OCI-LY1 (cell line): ENCODE results near the gene ETV6.

ENCODE experiments used
- H2AFZ ChIP-seq: fragments of 200-600 bp; sonication (generic), shearing (Covaris generic); 2 replicates; pipeline ENCODE4 v1.6.0; 2014; ENCODE audit warnings: antibody characterized with exemption, mild to moderate bottlenecking, low read length
- H3F3A ChIP-seq: fragments of 200-600 bp; sonication (generic), shearing (Covaris generic); 2 replicates; pipeline ENCODE4 v1.6.0; 2014; ENCODE audit warnings: mild to moderate bottlenecking, antibody characterized with exemption, low read length, moderate library complexity; ENCODE audit not compliant: insufficient read depth
- H3K27ac ChIP-seq: fragments of 200-600 bp; sonication (generic); 2 replicates; pipeline ENCODE4 v1.5.1; 2014; ENCODE audit warnings: low read length, mixed run types, mild to moderate bottlenecking, low read depth; ENCODE audit not compliant: poor library complexity, severe bottlenecking
- H3K27me3 ChIP-seq: fragments of 200-600 bp; sonication (generic); 2 replicates; pipeline ENCODE4 v1.6.0; 2014; ENCODE audit warnings: antibody characterized with exemption, mild to moderate bottlenecking, low read length, moderate library complexity; ENCODE audit not compliant: insufficient read depth
- H3K36me3 ChIP-seq: fragments of 200-600 bp; sonication (generic); 2 replicates; pipeline ENCODE4 v1.6.1; 2014; ENCODE audit warnings: mild to moderate bottlenecking, antibody characterized with exemption, low read length, moderate library complexity, mixed read lengths; ENCODE audit not compliant: insufficient read depth
- H3K4me1 ChIP-seq: fragments of 200-600 bp; sonication (generic); 2 replicates; pipeline ENCODE4 v1.5.1; 2014; ENCODE audit warnings: mild to moderate bottlenecking, low read length, moderate library complexity; ENCODE audit not compliant: insufficient read depth, severe bottlenecking
- H3K4me2 ChIP-seq: fragments of 200-600 bp; sonication (generic), shearing (Covaris generic); 2 replicates; pipeline ENCODE4 v1.6.1; 2014; ENCODE audit warnings: low read length
- H3K4me3 ChIP-seq: fragments of 200-600 bp; sonication (generic); 2 replicates; pipeline ENCODE4 v1.5.1; 2014; ENCODE audit warnings: low read length, low read depth, mild to moderate bottlenecking, mixed read lengths; ENCODE audit not compliant: poor library complexity, severe bottlenecking
- H3K79me2 ChIP-seq: fragments of 200-600 bp; shearing (Covaris generic); 2 replicates; pipeline ENCODE4 v1.6.1; 2016; ENCODE audit warnings: mixed run types, low read length, mixed read lengths; ENCODE audit not compliant: insufficient read depth
- H3K9ac ChIP-seq: fragments of 200-600 bp; sonication (generic), shearing (Covaris generic); 2 replicates; pipeline ENCODE4 v1.6.1; 2014; ENCODE audit warnings: mild to moderate bottlenecking, low read length, mixed read lengths
- H3K9me2 ChIP-seq: fragments of 200-600 bp; sonication (generic), shearing (Covaris generic); 2 replicates; pipeline ENCODE4 v1.6.1; 2014; ENCODE audit warnings: low read depth, mild to moderate bottlenecking, low read length, mixed read lengths
- H3K9me3 ChIP-seq: fragments of 200-600 bp; shearing (Covaris generic); 2 replicates; pipeline ENCODE4 v1.6.1; 2014; ENCODE audit warnings: low read length, mixed read lengths
- H4K20me1 ChIP-seq: fragments of 200-600 bp; sonication (generic), shearing (Covaris generic); 2 replicates; pipeline ENCODE4 v1.6.0; 2016; ENCODE audit warnings: mild to moderate bottlenecking, low read length; ENCODE audit not compliant: insufficient read depth
- EZH2 ChIP-seq: fragments of 200-600 bp; sonication (generic), shearing (Covaris generic); IDR thresholded peaks from 2 replicates; pipeline ENCODE4 v1.8.0; 2017; ENCODE audit warnings: borderline replicate concordance, mixed run types, mild to moderate bottlenecking, antibody characterized with exemption, low read length, moderate library complexity, mixed read lengths
- TF ChIP-seq, protein P1 (sequence below): fragments of 200-600 bp; sonication (generic), shearing (Covaris generic); IDR thresholded peaks from 2 replicates; pipeline ENCODE4 v1.5.1; 2017; ENCODE audit warnings: mild to moderate bottlenecking, antibody characterized with exemption, low read length, moderate library complexity, mixed read lengths

ETV6 gene

DNA sequence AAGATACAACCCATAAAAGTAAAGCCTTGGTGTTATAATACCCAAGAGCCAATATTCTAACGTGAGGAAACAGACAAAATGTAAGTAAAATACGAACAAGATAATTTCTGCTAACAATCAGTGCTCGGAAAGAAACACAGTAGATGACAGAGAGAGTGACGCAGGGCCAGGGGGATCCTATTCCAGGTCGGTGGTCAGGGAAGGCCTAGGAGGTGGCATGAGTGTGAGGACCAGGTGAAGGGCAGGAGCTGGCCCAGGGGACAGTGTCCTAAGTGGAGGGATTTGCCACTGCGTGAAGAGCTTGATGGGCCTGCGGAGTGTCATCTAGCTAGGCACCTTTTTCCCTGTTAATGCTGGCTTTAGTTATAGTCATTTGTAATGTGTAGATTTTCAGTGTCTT, 35.3 kb downstream of the ETV6 start:
- peaks cover 10% of the 10 kb centered on the region for H3K4me1 ChIP-seq
- H3K9ac ChIP-seq, result no peak overlapping the region
- H3K4me3 ChIP-seq, result no peak overlapping the region
- no peak for TF ChIP-seq EZH2
- TF ChIP-seq, protein P1, sequence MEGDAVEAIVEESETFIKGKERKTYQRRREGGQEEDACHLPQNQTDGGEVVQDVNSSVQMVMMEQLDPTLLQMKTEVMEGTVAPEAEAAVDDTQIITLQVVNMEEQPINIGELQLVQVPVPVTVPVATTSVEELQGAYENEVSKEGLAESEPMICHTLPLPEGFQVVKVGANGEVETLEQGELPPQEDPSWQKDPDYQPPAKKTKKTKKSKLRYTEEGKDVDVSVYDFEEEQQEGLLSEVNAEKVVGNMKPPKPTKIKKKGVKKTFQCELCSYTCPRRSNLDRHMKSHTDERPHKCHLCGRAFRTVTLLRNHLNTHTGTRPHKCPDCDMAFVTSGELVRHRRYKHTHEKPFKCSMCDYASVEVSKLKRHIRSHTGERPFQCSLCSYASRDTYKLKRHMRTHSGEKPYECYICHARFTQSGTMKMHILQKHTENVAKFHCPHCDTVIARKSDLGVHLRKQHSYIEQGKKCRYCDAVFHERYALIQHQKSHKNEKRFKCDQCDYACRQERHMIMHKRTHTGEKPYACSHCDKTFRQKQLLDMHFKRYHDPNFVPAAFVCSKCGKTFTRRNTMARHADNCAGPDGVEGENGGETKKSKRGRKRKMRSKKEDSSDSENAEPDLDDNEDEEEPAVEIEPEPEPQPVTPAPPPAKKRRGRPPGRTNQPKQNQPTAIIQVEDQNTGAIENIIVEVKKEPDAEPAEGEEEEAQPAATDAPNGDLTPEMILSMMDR, result no peak
- H3K4me2 ChIP-seq, result no peak overlapping the region
- no peaks in the 10 kb centered on the region for H3F3A ChIP-seq
- no peaks in the 10 kb centered on the region for H3K27me3 ChIP-seq
- no peaks in the 10 kb centered on the region for H3K9me2 ChIP-seq
- no peak overlapping the region for H3K27ac ChIP-seq
- no peak overlapping the region for H2AFZ ChIP-seq
- no peaks in the 10 kb centered on the region for H3K79me2 ChIP-seq
- H3K9me3 ChIP-seq, result no peaks in the 10 kb centered on the region
- H3K36me3 ChIP-seq, result no peaks in the 10 kb centered on the region
- no peaks in the 10 kb centered on the region for H4K20me1 ChIP-seq

DNA sequence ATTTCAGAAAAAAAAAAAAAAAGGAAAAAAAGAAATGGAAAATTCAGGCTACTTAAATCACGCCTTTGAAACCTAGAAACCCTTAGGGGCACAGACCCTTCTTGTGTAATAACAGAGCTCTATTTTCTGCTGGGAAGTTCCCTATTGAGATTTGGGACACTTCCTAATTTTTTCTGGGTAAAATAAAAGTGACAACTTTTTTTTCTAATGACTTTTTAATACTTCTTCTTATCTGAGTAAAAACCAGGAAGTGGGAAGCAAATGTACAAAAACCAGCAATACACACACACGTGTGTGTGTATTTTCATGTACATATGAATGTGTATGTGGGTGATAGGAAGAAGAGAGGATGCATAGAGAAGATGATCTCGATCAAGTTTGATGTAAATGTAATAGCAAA, 35.8 kb downstream of the ETV6 start:
- H3K27ac ChIP-seq, result no peak overlapping the region
- H3K9ac ChIP-seq, result no peak overlapping the region
- H2AFZ ChIP-seq, result no peak overlapping the region
- H3K27me3 ChIP-seq, result no peaks in the 10 kb centered on the region
- no peaks in the 10 kb centered on the region for H3F3A ChIP-seq
- TF ChIP-seq, protein P1, result no peak
- TF ChIP-seq EZH2, result no peak
- no peaks in the 10 kb centered on the region for H3K9me3 ChIP-seq
- H3K4me2 ChIP-seq, result no peak overlapping the region
- no peak overlapping the region for H3K4me3 ChIP-seq
- no peaks in the 10 kb centered on the region for H4K20me1 ChIP-seq
- no peaks in the 10 kb centered on the region for H3K79me2 ChIP-seq
- no peaks in the 10 kb centered on the region for H3K36me3 ChIP-seq
- peaks cover 10% of the 10 kb centered on the region for H3K4me1 ChIP-seq
- H3K9me2 ChIP-seq, result no peaks in the 10 kb centered on the region

DNA sequence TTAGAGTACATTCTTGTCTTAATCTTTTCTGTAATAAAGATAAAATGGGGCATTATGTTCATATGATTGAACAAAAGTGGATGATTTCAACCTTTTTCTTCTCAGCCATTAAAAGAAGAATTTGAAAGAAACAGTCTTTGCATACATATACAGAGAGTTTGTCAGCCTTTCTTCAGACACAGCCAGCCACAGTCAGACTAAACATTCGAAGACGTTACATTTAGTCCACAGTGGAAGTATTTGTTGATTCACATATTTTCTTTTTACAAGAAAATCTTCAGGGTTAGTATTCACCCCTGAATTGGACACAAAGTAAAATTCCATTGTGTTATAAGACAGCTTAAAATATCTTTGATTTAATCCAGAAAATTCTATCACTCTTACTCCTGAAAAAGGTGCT, 36.2 kb downstream of the ETV6 start:
- no peaks in the 10 kb centered on the region for H4K20me1 ChIP-seq
- no peaks in the 10 kb centered on the region for H3K79me2 ChIP-seq

More for the DNA sequence above, 36.2 kb downstream of the ETV6 start:
- Histone ChIP-seq H3F3A (no peaks in the 10 kb centered on the region), H3K9ac (no peak overlapping the region), H3K9me2 (no peaks in the 10 kb centered on the region), H3K27me3 (no peaks in the 10 kb centered on the region), H3K27ac (no peak overlapping the region), H3K4me1 (peaks cover 10% of the 10 kb centered on the region), H3K9me3 (no peaks in the 10 kb centered on the region), H3K36me3 (no peaks in the 10 kb centered on the region), H3K4me3 (no peak overlapping the region), H2AFZ (no peak overlapping the region), H3K4me2 (no peak overlapping the region)
- TF ChIP-seq EZH2, result no peak
- TF ChIP-seq, protein P1, result no peak
